ENCODE measurements around the gene LPIN1. TPM values are rescaled to one million over a fixed set of nuclear protein-coding genes. Genes with fewer than 3 reads are reported as not detected.

The LPIN1 gene
- total and polyA plus RNA-seq, 5 donors from 2014 or later, result 20.3 to 94.9 (median 26.6) TPM

GRCh38 chr2:11876436-11876835 is 130.0 kb downstream of the LPIN1 start:
- Mint-ChIP-seq H3K36me3 (no peaks in the 10 kb centered on the region), H3K4me3 (no peak overlapping the region), H3K27ac (no peak overlapping the region), H3K27me3 (peaks cover 23% of the 10 kb centered on the region), H3K4me1 (peaks cover 0 to 13% (median 1%) of the 10 kb centered on the region in 4 donors), H3K9me3 (peaks cover 0 to 2% (median 0%) of the 10 kb centered on the region in 7 donors)
- no peaks in the 10 kb centered on the region for H3K36me3 ChIP-seq (ENCODE audit: control insufficient read depth, insufficient read depth, low read length)
- no peak overlapping the region for H3K27ac ChIP-seq (ENCODE audit: insufficient read depth, low read length, poor library complexity, severe bottlenecking)
- no peaks in the 10 kb centered on the region for H3K27me3 ChIP-seq (ENCODE audit: control insufficient read depth, insufficient read depth, low read length)
- H3K9me3 ChIP-seq (ENCODE audit: control insufficient read depth in 2 of 2, low read length in 2 of 2), result no peaks in the 10 kb centered on the region
- ATAC-seq (ENCODE audit: low read depth in 2 of 2), result no peak
- H3K4me3 ChIP-seq (ENCODE audit: low read depth, low read length), result no peak overlapping the region
- DNase-seq, result no peak
- no peaks in the 10 kb centered on the region for H3K4me1 ChIP-seq (ENCODE audit: control insufficient read depth, insufficient read depth, low read length, poor library complexity, severe bottlenecking)

DNA sequence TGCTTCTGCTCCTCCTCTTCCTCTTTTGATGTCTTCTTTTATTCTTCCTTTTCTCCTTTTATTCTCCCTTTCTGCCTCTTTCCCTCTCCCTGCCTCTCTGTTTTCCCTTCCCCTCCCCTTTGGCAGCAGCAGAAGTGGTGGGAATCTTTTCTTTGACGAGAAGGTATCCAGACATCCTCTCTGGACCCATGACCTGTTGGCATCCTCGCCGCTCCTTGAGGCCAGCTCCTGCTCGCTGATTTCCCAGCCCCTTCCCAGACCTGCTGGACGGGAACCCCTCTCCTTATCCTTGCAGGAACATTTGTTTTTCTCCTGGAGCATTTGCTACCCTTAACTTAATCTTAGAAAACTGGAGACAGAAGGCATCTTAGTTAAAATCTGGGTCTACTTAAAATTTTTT is 130.5 kb downstream of the LPIN1 start:
- H3K4me1 ChIP-seq (ENCODE audit: control insufficient read depth, insufficient read depth, low read length, poor library complexity, severe bottlenecking), result no peaks in the 10 kb centered on the region
- no peaks in the 10 kb centered on the region for H3K36me3 ChIP-seq (ENCODE audit: control insufficient read depth, insufficient read depth, low read length)
- H3K27ac ChIP-seq (ENCODE audit: insufficient read depth, low read length, poor library complexity, severe bottlenecking), result no peak overlapping the region
- Mint-ChIP-seq H3K4me1 (peaks cover 0 to 13% (median 1%) of the 10 kb centered on the region in 4 donors), H3K27me3 (peaks cover 20% of the 10 kb centered on the region), H3K9me3 (peaks cover 0 to 2% (median 0%) of the 10 kb centered on the region in 7 donors), H3K27ac (no peak overlapping the region), H3K4me3 (no peak overlapping the region), H3K36me3 (no peaks in the 10 kb centered on the region)
- H3K9me3 ChIP-seq (ENCODE audit: control insufficient read depth in 2 of 2, low read length in 2 of 2), result no peaks in the 10 kb centered on the region
- H3K27me3 ChIP-seq (ENCODE audit: control insufficient read depth, insufficient read depth, low read length), result no peaks in the 10 kb centered on the region
- H3K4me3 ChIP-seq (ENCODE audit: low read depth, low read length), result no peak overlapping the region
- ATAC-seq (ENCODE audit: low read depth in 2 of 2) (no peak), DNase-seq (no peak)

Other genes starting within 250 kb of the LPIN1 start
- 0.35 TPM for gene GREB1, start 212.6 kb upstream of the LPIN1 start, total RNA-seq
- gene GREB1, start 212.6 kb upstream of the LPIN1 start, polyA plus RNA-seq, result under 1 TPM in 2 of 4 donors, not detected in 2; 0.11 to 0.15 TPM
- gene NTSR2, start 76.4 kb upstream of the LPIN1 start, total RNA-seq, result not detected
- not detected for gene NTSR2, start 76.4 kb upstream of the LPIN1 start, polyA plus RNA-seq